T-helper 2 cell (primary cell): ENCODE measurements around the gene LRRC8B.
A peak's percentile ranks its signal among the peaks of the same experiment; 100 is the strongest.

Experiments used
- DNase-seq, 5 experiments: peaks; one replicate each; pipeline versions ENCODE4 v3.0.0 to v3.0.0-alpha.2; 2012 to 2022

The LRRC8B gene

DNA sequence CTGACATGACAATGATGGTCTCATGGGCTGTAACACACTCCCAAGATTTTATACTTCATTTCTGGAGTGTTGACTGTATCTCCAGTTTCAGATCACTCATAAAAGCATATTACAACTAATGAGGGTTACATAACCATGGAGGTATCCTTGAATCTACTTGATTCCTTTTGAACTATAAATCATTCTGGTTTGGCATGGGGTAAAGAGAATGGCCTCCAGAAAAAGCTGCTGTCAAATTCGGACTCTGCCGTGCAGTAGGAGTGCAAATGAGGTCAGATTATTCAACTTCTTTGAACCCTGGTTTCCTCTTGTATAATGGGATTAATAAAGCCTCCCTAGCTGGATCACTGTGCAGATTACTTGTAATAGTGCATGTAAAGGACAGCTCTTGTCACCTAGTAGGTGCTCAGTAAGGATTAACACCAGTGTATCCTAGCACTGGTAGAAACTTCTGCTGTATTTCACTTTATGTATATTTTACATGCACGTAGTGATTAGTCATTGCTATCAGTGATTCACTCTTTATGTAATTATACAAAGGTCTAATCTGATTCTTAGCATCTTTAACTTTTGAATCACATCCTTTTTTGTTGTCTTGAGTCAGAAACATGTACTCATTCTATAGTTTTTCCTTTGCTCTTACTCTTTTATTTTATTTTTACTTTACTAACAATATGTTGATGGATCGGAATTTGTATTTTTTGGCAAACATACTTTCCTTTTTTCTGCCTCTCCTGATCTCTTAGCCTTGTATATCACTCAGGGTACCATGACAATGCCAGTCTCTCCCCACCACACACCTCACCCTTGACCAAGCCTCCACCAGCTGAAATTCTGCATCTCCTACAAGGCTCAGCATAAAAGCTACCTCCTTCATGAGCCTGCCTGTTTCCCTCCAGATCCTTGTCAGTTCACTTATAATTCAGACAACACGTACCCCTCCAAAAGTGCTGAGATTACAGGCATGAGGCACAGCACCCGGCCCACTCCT, 111.5 kb downstream of the LRRC8B start:
- peak in 1 of 5 experiments; percentile 72 for DNase-seq

DNA sequence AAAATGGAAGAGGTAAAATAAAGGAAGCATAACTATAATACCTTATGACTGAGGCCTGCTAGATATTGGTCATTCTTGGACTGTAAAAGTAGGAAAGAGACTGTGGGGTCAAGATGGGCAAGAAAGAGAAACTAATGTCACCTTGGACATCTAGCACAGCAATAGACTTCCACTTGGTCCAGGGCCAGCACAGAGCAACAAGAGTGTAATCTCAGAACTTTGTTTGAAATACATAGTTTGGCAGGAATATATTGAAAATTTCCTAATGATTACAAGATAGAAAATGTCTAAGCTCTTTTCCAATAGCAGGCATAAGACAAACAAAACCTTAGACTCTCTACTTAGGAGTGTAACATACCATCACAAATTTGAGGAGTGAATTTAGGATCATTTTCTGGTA, 112.9 kb downstream of the LRRC8B start:
- DNase-seq = no peak

DNA sequence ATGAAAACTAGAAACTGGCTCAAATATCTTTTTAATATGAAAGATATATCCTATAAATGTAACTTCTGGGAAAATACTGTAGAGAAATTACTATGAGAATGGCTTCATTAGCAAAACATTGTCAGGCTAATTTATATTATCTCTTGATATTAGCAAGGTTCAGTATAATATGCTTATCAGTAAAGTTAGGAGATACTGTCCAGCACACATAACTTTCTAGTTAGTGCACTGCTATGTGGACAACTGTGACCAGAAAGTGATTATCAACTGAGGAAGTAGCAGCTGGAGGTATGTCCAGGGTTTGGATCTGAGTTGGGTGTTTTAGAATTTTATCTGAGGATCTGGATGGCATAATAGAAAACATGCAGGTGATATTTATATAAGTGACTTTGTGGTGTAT, 115.8 kb downstream of the LRRC8B start:
- no peak for DNase-seq

DNA sequence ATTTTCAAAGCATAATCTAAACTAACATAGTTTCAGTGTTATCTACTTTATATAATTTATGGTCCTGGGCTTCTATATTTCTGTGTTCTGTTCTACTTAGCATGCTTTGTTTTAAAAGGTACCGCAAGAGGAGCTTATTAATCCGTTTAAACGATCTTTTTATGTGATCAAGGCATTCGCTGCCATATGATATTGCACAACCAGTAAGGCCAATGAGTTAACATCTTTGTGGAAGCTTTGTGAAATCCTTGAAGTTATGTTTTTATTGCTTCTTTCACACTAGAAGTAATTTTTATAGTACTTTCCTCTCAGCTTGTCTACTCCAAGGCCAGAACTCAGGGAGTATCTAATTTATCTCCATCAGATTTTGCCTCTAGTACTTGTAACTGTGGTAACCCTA, 117.2 kb downstream of the LRRC8B start:
- DNase-seq = no peak

DNA sequence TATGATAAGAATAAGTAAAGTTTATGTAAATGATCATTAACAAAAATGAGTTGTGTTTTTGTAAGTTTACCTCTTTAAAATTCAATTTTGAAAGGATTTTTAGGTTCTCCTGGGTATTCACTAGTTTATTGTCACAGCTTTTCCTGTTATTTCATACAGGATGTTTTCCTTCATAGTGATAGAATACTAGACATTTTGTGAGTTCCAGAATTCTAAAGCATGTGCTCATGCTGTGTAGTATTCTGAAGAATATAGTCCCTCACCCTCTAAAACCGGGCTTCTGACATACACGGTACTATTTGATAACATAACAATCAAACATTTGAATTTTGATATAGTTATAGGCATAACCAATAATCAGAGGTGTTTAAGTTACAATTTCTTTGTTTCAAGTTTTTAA, 118.9 kb downstream of the LRRC8B start:
- no peak for DNase-seq

DNA sequence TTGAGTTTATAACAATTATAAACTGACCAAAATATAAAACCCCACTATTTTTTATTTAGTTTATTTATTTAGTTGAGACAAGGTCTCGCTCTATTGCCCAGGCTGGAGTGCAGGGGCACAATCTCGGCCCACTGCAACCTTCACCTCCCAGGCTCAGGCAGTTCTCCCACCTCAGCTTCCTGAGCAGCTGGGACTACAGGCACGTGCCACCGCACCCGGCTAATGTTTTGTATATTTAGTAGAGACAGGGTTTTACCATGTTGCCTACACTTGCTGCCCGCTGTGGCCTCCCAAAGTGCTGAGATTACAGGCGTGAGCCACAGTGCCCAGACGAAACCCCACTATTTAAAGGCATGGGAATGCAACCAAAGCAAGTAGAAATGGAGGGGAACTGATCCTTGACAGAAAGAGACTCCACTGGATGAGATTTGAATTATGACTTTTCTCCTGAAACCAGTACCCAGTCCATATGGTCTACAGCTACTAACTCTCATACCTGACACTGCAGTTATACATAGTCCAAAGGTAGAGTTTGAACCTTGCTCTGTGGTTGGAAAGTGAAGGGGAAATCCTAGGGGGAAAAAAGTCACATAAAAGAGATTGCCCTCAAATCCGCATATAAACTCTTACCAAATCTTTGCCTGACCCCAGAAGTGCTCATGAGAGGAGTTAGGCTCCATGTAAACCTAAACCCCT, 119.6 kb downstream of the LRRC8B start:
- DNase-seq = no peak

DNA sequence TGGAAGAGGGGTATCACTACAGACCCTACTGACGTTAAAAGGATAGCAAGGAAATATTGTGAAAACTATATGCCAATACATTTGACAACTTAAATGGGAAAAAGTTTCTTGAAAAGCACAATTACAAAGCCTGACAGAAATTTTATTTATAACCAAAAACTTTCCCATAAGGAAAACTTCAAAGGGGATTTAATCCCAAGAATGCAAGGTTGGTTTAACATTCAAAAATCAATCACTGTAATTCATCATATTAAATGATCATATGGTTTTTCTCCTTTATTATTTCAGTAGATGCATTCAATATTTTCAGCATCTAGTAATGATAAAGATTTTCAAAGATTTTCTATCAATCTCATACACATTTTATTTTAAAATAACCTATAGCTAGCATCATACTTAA, 121.6 kb downstream of the LRRC8B start:
- no peak for DNase-seq
